SK-N-MC (cell line): ENCODE measurements around the gene RBM19.

Source experiments
- EZH2 ChIP-seq: fragments of 200-600 bp; sonication (generic); IDR thresholded peaks from one replicate; pipeline ENCODE4 v1.6.1; 2017; ENCODE audit warnings: antibody characterized with exemption
- FOXP2 ChIP-seq: optimal IDR thresholded peaks from 2 replicates; pipeline ENCODE3; 2011; ENCODE audit warnings: mild to moderate bottlenecking, moderate library complexity; ENCODE audit not compliant: insufficient read depth; ENCODE audit errors: extremely low read length, control extremely low read depth
- POLR2AphosphoS5 ChIP-seq: IDR thresholded peaks from 2 replicates; pipeline ENCODE4 v1.6.1; 2012; ENCODE audit warnings: mild to moderate bottlenecking, low read depth, low read length, borderline replicate concordance

DNA sequence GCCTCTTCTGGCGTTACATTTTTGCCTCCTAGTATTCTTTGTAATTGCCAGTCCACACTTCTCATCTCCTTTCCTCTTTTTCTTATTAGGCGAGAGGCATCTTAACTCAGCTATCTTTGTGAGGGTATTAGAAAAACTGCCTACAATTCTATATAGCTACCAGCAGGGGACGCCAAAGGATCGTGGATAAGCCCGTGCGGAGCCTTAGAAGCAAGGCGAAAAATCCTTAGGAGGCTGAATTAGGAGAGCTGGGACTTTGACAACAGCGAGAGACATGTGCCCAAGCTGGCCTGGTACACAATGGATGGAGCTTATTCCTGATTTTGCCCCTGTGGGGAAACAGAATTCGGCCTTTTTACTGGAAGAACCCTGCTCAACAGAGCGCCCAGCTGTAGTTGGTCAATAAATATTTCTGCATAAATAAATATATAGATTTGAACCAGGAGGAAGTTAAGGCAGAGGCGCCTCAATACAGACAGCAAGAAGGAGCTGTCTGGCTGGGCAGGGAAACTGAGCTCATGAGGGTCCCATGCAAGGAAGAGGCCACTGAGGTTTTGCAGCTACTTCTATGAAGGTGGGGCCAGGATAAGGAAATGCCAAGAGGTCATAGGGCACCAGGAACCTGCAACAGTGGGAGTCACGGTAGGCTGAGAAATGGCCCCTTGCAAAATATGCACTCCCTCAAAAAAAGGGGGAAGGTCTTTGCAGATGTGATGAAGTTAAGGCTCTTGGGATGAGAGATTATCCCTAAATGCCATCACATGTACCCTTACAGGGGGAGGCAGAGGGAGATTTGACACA, 14.6 kb upstream of the RBM19 start:
- no peak for TF ChIP-seq POLR2AphosphoS5
- TF ChIP-seq EZH2, result no peak
- no peak for TF ChIP-seq FOXP2
